WTC11 (cell line): ENCODE results near the gene MRNIP. TPM values are rescaled to one million over a fixed set of nuclear protein-coding genes. Genes with fewer than 3 reads are reported as not detected.

Experiments used
- CREM ChIP-seq: sonication (generic); formaldehyde crosslinking; IDR thresholded peaks from 2 replicates; pipeline ENCODE4 v1.8.1; 2022; ENCODE audit warnings: mild to moderate bottlenecking, missing genetic modification reagents, moderate library complexity
- GABPB1 ChIP-seq: sonication (generic); formaldehyde crosslinking; IDR thresholded peaks from 2 replicates; pipeline ENCODE4 v1.8.1; 2023; ENCODE audit warnings: mild to moderate bottlenecking, missing genetic modification reagents
- JAZF1 ChIP-seq: fragments of 250-450 bp; sonication (Bioruptor Pico); IDR thresholded peaks from 2 replicates; pipeline ENCODE4 v1.9.0; 2021; ENCODE audit warnings: moderate library complexity, mild to moderate bottlenecking, inconsistent platforms
- KAT7 ChIP-seq: sonication (generic); formaldehyde crosslinking; IDR thresholded peaks from 2 replicates; pipeline ENCODE4 v1.8.1; 2023; ENCODE audit warnings: missing genetic modification reagents, mild to moderate bottlenecking, borderline replicate concordance
- NR1H2 ChIP-seq: sonication (generic); formaldehyde crosslinking; IDR thresholded peaks from 2 replicates; pipeline ENCODE4 v1.9.0; 2021; ENCODE audit warnings: mild to moderate bottlenecking, moderate library complexity, missing genetic modification reagents
- OVOL2 ChIP-seq: fragments of 250-450 bp; sonication (Bioruptor Pico); IDR thresholded peaks from 2 replicates; pipeline ENCODE4 v1.9.0; 2021; ENCODE audit warnings: mild to moderate bottlenecking, borderline replicate concordance
- SOX15 ChIP-seq: fragments of 250-450 bp; sonication (Bioruptor Pico); IDR thresholded peaks from 2 replicates; pipeline ENCODE4 v1.9.0; 2021; ENCODE audit warnings: mild to moderate bottlenecking
- STAT6 ChIP-seq: sonication (generic); formaldehyde crosslinking; conservative IDR thresholded peaks from 2 replicates; pipeline ENCODE4 v1.8.1; 2023; ENCODE audit warnings: mild to moderate bottlenecking, low read depth, missing genetic modification reagents, moderate library complexity
- TCF7 ChIP-seq: sonication (generic); formaldehyde crosslinking; IDR thresholded peaks from 2 replicates; pipeline ENCODE4 v1.8.0; 2022; ENCODE audit warnings: mild to moderate bottlenecking, low read depth, missing genetic modification reagents, moderate library complexity
- TEAD1 ChIP-seq: sonication (generic); formaldehyde crosslinking; IDR thresholded peaks from 2 replicates; pipeline ENCODE4 v1.8.0; 2022; ENCODE audit warnings: mild to moderate bottlenecking, missing genetic modification reagents
- TEAD4 ChIP-seq: sonication (generic); formaldehyde crosslinking; IDR thresholded peaks from 2 replicates; pipeline ENCODE4 v1.8.0; 2022; ENCODE audit warnings: mild to moderate bottlenecking, missing genetic modification reagents
- TP53 ChIP-seq: sonication (generic); formaldehyde crosslinking; IDR thresholded peaks from 2 replicates; pipeline ENCODE4 v1.8.1; 2023; ENCODE audit warnings: mild to moderate bottlenecking, missing genetic modification reagents
- ZBTB43 ChIP-seq: sonication (generic); formaldehyde crosslinking; IDR thresholded peaks from 2 replicates; pipeline ENCODE4 v1.8.1; 2023; ENCODE audit warnings: mild to moderate bottlenecking, missing genetic modification reagents
- ZMAT4 ChIP-seq: fragments of 250-450 bp; sonication (Bioruptor Pico); IDR thresholded peaks from 2 replicates; pipeline ENCODE4 v1.9.0; 2021; ENCODE audit warnings: mild to moderate bottlenecking
- ZNF219 ChIP-seq: sonication (generic); formaldehyde crosslinking; IDR thresholded peaks from 2 replicates; pipeline ENCODE4 v1.8.0; 2023; ENCODE audit warnings: missing genetic modification reagents, mild to moderate bottlenecking, borderline replicate concordance
- ZNF317 ChIP-seq: sonication (generic); formaldehyde crosslinking; IDR thresholded peaks from 2 replicates; pipeline ENCODE4 v1.8.1; 2023; ENCODE audit warnings: low read depth, mild to moderate bottlenecking, moderate library complexity, missing genetic modification reagents, borderline replicate concordance
- ZNF396 ChIP-seq: fragments of 250-450 bp; sonication (Bioruptor Pico); IDR thresholded peaks from 2 replicates; pipeline ENCODE4 v1.8.0; 2021; ENCODE audit warnings: mild to moderate bottlenecking, moderate library complexity, borderline replicate concordance
- ZNF416 ChIP-seq: fragments of 250-450 bp; sonication (Bioruptor Pico); IDR thresholded peaks from 2 replicates; pipeline ENCODE4 v1.9.0; 2021; ENCODE audit warnings: mild to moderate bottlenecking, inconsistent platforms
- ZSCAN18 ChIP-seq: fragments of 250-450 bp; sonication (Bioruptor Pico); IDR thresholded peaks from 2 replicates; pipeline ENCODE4 v2.1.2; 2022; ENCODE audit warnings: mild to moderate bottlenecking, moderate library complexity
- total RNA-seq: library from RNA; stranded (reverse); gene quantifications from 3 replicates; pipeline ENCODE4 v1.2.3, GENCODE V29; 2021
- TF ChIP-seq, protein P1 (sequence below): sonication (generic); formaldehyde crosslinking; IDR thresholded peaks from 2 replicates; pipeline ENCODE4 v1.8.0; 2022; ENCODE audit warnings: mild to moderate bottlenecking, missing genetic modification reagents
- TF ChIP-seq, protein P2 (sequence below): fragments of 250-450 bp; sonication (Bioruptor Pico); IDR thresholded peaks from 2 replicates; pipeline ENCODE4 v1.9.0; 2021; ENCODE audit warnings: moderate library complexity, mild to moderate bottlenecking, inconsistent platforms, borderline replicate concordance
- TF ChIP-seq, protein P3 (sequence below): fragments of 250-450 bp; sonication (Bioruptor Pico); IDR thresholded peaks from 2 replicates; pipeline ENCODE4 v1.9.0; 2021; ENCODE audit warnings: mild to moderate bottlenecking
- TF ChIP-seq, protein P4 (sequence below): sonication (generic); formaldehyde crosslinking; IDR thresholded peaks from 2 replicates; pipeline ENCODE4 v1.8.1; 2023; ENCODE audit warnings: mild to moderate bottlenecking, missing genetic modification reagents, moderate library complexity
- TF ChIP-seq, protein P5 (sequence below): sonication (generic); formaldehyde crosslinking; IDR thresholded peaks from 2 replicates; pipeline ENCODE4 v1.8.1; 2022; ENCODE audit warnings: low read depth, missing genetic modification reagents, borderline replicate concordance

Gene MRNIP
- total RNA-seq, 1 experiment from 2014 or later, result 42.0 TPM

DNA sequence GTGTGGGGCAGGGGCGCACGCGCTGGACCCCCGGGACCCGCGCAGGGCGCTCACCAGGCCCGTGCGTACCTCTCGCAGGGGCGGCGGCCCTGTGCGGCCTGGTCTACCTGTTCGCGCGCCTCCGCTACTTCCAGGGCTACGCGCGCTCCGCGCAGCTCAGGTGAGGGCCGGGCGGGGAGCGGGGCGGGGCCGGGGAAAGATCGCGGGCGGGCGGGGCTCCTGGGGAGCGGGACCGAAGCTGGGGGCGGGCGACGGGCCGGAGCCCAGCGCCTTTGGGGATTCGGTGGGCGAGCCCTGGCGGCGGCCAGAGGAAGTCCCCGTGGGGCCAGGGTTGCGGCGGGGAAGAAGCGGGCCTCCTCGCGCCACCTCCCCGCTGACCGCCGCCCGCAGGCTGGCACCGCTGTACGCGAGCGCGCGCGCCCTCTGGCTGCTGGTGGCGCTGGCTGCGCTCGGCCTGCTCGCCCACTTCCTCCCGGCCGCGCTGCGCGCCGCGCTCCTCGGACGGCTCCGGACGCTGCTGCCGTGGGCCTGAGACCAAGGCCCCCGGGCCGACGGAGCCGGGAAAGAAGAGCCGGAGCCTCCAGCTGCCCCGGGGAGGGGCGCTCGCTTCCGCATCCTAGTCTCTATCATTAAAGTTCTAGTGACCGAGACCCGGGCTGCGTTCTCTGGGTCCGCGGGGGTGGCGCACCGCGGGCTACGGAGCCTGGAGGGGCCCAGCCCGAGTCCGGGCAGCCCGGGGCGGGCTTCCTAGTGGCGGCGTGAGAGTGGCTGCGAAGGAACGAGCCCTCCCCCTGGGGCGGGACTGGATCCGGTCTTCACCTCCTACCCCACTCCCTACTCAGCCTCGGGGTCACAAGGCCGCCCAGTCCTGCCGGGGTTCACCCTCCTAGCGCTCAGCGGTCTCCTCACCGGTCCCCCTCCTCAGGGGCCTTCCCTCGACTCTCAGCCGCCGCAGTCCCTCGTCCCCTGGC lies 62.5 kb downstream of the MRNIP start (continued):
- TF ChIP-seq STAT6 (CRISPR knock-in tag) (no peak), SOX15 (CRISPR knock-in tag) (no peak), NR1H2 (CRISPR knock-in tag) (no peak), ZBTB43 (CRISPR knock-in tag) (0 out of 2 replicates have a peak, but pooled peaks have one; percentile 21), CREM (0 out of 2 replicates have a peak, but pooled peaks have one; percentile 39), ZNF219 (CRISPR knock-in tag) (peak; percentile 63), KAT7 (CRISPR knock-in tag) (0 out of 2 replicates have a peak, but pooled peaks have one; percentile 87), ZNF317 (CRISPR knock-in tag) (0 out of 2 replicates have a peak, but pooled peaks have one; percentile 19), ZNF396 (CRISPR knock-in tag) (no peak), ZSCAN18 (CRISPR knock-in tag) (no peak), JAZF1 (CRISPR knock-in tag) (no peak), ZMAT4 (CRISPR knock-in tag) (peak; percentile 63; the same call in 1 of the 2 replicates), TEAD4 (CRISPR knock-in tag) (no peak), TP53 (peak; percentile 19; the same call in 1 of the 2 replicates), OVOL2 (no peak), GABPB1 (CRISPR knock-in tag) (peak; percentile 43; the same call in 1 of the 2 replicates), TCF7 (CRISPR knock-in tag) (no peak), ZNF416 (peak; percentile 63; the same call in 1 of the 2 replicates), TEAD1 (CRISPR knock-in tag) (peak; percentile 65; the same call in 1 of the 2 replicates)
- TF ChIP-seq, protein P1, sequence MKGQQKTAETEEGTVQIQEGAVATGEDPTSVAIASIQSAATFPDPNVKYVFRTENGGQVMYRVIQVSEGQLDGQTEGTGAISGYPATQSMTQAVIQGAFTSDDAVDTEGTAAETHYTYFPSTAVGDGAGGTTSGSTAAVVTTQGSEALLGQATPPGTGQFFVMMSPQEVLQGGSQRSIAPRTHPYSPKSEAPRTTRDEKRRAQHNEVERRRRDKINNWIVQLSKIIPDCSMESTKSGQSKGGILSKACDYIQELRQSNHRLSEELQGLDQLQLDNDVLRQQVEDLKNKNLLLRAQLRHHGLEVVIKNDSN (CRISPR knock-in tag), result no peak
- TF ChIP-seq, protein P2, sequence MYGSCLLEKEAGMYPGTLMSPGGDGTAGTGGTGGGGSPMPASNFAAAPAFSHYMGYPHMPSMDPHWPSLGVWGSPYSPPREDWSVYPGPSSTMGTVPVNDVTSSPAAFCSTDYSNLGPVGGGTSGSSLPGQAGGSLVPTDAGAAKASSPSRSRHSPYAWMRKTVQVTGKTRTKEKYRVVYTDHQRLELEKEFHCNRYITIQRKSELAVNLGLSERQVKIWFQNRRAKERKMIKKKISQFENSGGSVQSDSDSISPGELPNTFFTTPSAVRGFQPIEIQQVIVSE (CRISPR knock-in tag), result no peak
- TF ChIP-seq, protein P3, sequence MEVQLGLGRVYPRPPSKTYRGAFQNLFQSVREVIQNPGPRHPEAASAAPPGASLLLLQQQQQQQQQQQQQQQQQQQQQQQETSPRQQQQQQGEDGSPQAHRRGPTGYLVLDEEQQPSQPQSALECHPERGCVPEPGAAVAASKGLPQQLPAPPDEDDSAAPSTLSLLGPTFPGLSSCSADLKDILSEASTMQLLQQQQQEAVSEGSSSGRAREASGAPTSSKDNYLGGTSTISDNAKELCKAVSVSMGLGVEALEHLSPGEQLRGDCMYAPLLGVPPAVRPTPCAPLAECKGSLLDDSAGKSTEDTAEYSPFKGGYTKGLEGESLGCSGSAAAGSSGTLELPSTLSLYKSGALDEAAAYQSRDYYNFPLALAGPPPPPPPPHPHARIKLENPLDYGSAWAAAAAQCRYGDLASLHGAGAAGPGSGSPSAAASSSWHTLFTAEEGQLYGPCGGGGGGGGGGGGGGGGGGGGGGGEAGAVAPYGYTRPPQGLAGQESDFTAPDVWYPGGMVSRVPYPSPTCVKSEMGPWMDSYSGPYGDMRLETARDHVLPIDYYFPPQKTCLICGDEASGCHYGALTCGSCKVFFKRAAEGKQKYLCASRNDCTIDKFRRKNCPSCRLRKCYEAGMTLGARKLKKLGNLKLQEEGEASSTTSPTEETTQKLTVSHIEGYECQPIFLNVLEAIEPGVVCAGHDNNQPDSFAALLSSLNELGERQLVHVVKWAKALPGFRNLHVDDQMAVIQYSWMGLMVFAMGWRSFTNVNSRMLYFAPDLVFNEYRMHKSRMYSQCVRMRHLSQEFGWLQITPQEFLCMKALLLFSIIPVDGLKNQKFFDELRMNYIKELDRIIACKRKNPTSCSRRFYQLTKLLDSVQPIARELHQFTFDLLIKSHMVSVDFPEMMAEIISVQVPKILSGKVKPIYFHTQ (CRISPR knock-in tag), result peak; percentile 14; the same call in 1 of the 2 replicates
- TF ChIP-seq, protein P4, sequence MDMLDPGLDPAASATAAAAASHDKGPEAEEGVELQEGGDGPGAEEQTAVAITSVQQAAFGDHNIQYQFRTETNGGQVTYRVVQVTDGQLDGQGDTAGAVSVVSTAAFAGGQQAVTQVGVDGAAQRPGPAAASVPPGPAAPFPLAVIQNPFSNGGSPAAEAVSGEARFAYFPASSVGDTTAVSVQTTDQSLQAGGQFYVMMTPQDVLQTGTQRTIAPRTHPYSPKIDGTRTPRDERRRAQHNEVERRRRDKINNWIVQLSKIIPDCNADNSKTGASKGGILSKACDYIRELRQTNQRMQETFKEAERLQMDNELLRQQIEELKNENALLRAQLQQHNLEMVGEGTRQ (CRISPR knock-in tag), result no peak
- TF ChIP-seq, protein P5, sequence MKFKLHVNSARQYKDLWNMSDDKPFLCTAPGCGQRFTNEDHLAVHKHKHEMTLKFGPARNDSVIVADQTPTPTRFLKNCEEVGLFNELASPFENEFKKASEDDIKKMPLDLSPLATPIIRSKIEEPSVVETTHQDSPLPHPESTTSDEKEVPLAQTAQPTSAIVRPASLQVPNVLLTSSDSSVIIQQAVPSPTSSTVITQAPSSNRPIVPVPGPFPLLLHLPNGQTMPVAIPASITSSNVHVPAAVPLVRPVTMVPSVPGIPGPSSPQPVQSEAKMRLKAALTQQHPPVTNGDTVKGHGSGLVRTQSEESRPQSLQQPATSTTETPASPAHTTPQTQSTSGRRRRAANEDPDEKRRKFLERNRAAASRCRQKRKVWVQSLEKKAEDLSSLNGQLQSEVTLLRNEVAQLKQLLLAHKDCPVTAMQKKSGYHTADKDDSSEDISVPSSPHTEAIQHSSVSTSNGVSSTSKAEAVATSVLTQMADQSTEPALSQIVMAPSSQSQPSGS, result no peak
